IMR-90 (cell line): Measurements from ENCODE around the gene SF3A1.

Experiments used
- BHLHE40 ChIP-seq: fragments of 150-350 bp; IDR thresholded peaks from 2 replicates; pipeline ENCODE4 v1.6.1; 2016; ENCODE audit warnings: mild to moderate bottlenecking, low read depth, low read length
- CTCF ChIP-seq: conservative IDR thresholded peaks from 2 replicates; pipeline ENCODE4 v1.5.1; 2012; ENCODE audit warnings: mild to moderate bottlenecking, low read depth, low read length, improper control_type of control experiment
- ELK1 ChIP-seq: fragments of 150-350 bp; IDR thresholded peaks from 2 replicates; pipeline ENCODE4 v1.6.1; 2016; ENCODE audit warnings: low read depth, mild to moderate bottlenecking, low read length, moderate library complexity, borderline replicate concordance
- POLR2A ChIP-seq: IDR thresholded peaks from 2 replicates; pipeline ENCODE4 v1.6.1; 2012; ENCODE audit warnings: mild to moderate bottlenecking, low read depth, low read length
- RAD21 ChIP-seq: IDR thresholded peaks from 2 replicates; pipeline ENCODE4 v1.6.1; 2012; ENCODE audit warnings: low read length, improper control_type of control experiment
- RCOR1 ChIP-seq: IDR thresholded peaks from 2 replicates; pipeline ENCODE4 v1.6.1; 2012; ENCODE audit warnings: mild to moderate bottlenecking, low read length, improper control_type of control experiment; ENCODE audit not compliant: insufficient replicate concordance
- SMC3 ChIP-seq: fragments of 150-350 bp; IDR thresholded peaks from 2 replicates; pipeline ENCODE4 v1.6.1; 2016; ENCODE audit warnings: low read depth, mild to moderate bottlenecking, antibody characterized with exemption, low read length, moderate library complexity
- USF2 ChIP-seq: fragments of 150-350 bp; IDR thresholded peaks from 2 replicates; pipeline ENCODE4 v1.6.1; 2017; ENCODE audit warnings: mild to moderate bottlenecking, antibody characterized with exemption, low read length, low read depth

- TF ChIP-seq CTCF (no peak), SMC3 (no peak), USF2 (peak; percentile 55; the same call in 1 of the 2 replicates), RCOR1 (no peak), POLR2A (no peak; the same call in 1 of the 2 replicates), RAD21 (no peak), BHLHE40 (no peak), ELK1 (no peak)
Measured at GRCh38 chr22:30289141-30289979, 67.3 kb downstream of the SF3A1 start, which contains the start of gene CASTOR1.
